Measurements from ENCODE around the gene NEIL3.
"Not testable (repeated sequence)": the region's sequence is repeated elsewhere in the genome, so short reads cannot be mapped to it uniquely, and the experiment has no call there.

The NEIL3 gene

GRCh38 chr4:177304094-177304493 is 5.6 kb upstream of the NEIL3 start:
- Mint-ChIP-seq H3K27ac (no peak overlapping the region), H3K4me3 (no peak overlapping the region), H3K4me1 (no peaks in the 10 kb centered on the region), H3K36me3 (ENCODE audit: low read depth) (no peaks in the 10 kb centered on the region), H3K27me3 (ENCODE audit: low read depth, poor library complexity) (no peaks in the 10 kb centered on the region), H3K9me3 (no peaks in the 10 kb centered on the region)
- TF ChIP-seq CTCF (IDR thresholded peaks at IDR 0.05), result no peak
- DNase-seq, result no peak

- DNase-seq; H3K4me1 Mint-ChIP-seq; H3K36me3 Mint-ChIP-seq (ENCODE audit: low read depth); H3K4me3 Mint-ChIP-seq; H3K27me3 Mint-ChIP-seq (ENCODE audit: low read depth, poor library complexity); H3K27ac Mint-ChIP-seq; H3K9me3 Mint-ChIP-seq: not testable (repeated sequence)
Measured at GRCh38 chr4:177304864-177305263, 4.8 kb upstream of the NEIL3 start.

GRCh38 chr4:177308125-177308524 is 1.5 kb upstream of the NEIL3 start:
- H3K4me1 Mint-ChIP-seq, result peaks cover 17% of the 10 kb centered on the region
- no peak for TF ChIP-seq CTCF (IDR thresholded peaks at IDR 0.05)
- no peak overlapping the region for H3K27ac Mint-ChIP-seq
- H3K4me3 Mint-ChIP-seq, result no peak overlapping the region
- no peaks in the 10 kb centered on the region for H3K9me3 Mint-ChIP-seq
- no peak for DNase-seq
- H3K27me3 Mint-ChIP-seq (ENCODE audit: low read depth, poor library complexity), result peaks cover 3% of the 10 kb centered on the region
- H3K36me3 Mint-ChIP-seq (ENCODE audit: low read depth), result peaks cover 10% of the 10 kb centered on the region

- Mint-ChIP-seq H3K27me3 (ENCODE audit: low read depth, poor library complexity) (peaks cover 3% of the 10 kb centered on the region), H3K9me3 (no peaks in the 10 kb centered on the region), H3K4me3 (peak overlapping the region; percentile 97), H3K36me3 (ENCODE audit: low read depth) (peaks cover 19% of the 10 kb centered on the region), H3K27ac (no peak overlapping the region), H3K4me1 (peaks cover 17% of the 10 kb centered on the region)
- no peak for TF ChIP-seq CTCF (IDR thresholded peaks at IDR 0.05)
- DNase-seq, result no peak
Measured at GRCh38 chr4:177308847-177309521, 690 bp upstream of the NEIL3 start.

GRCh38 chr4:177311589-177311988 is 1.9 kb downstream of the NEIL3 start:
- no peak for TF ChIP-seq CTCF (IDR thresholded peaks at IDR 0.05)
- Mint-ChIP-seq H3K27ac (no peak overlapping the region), H3K9me3 (peaks cover 5% of the 10 kb centered on the region), H3K36me3 (ENCODE audit: low read depth) (peaks cover 26% of the 10 kb centered on the region), H3K4me1 (peaks cover 17% of the 10 kb centered on the region), H3K4me3 (peak overlapping the region; percentile 97), H3K27me3 (ENCODE audit: low read depth, poor library complexity) (peaks cover 3% of the 10 kb centered on the region)
- DNase-seq, result no peak

- Mint-ChIP-seq H3K36me3 (ENCODE audit: low read depth) (peaks cover 26% of the 10 kb centered on the region), H3K27ac (no peak overlapping the region), H3K9me3 (peaks cover 5% of the 10 kb centered on the region), H3K4me1 (peaks cover 17% of the 10 kb centered on the region), H3K27me3 (ENCODE audit: low read depth, poor library complexity) (peaks cover 3% of the 10 kb centered on the region), H3K4me3 (no peak overlapping the region)
- TF ChIP-seq CTCF (IDR thresholded peaks at IDR 0.05), result no peak
- no peak for DNase-seq
Measured at GRCh38 chr4:177313263-177313662, 3.6 kb downstream of the NEIL3 start.
